DLD1 (cell line): ENCODE measurements around the gene OR5L2.
"Not testable (repeated sequence)": the region's sequence is repeated elsewhere in the genome, so short reads cannot be mapped to it uniquely, and the experiment has no call there.

ENCODE experiments used
- in situ Hi-C: cut with HindIII; loops from 2 replicates; pipeline ENCODE4 v1.10.0; 2017; ENCODE audit warnings: low sequenced_read_pairs

OR5L2 gene

DNA sequence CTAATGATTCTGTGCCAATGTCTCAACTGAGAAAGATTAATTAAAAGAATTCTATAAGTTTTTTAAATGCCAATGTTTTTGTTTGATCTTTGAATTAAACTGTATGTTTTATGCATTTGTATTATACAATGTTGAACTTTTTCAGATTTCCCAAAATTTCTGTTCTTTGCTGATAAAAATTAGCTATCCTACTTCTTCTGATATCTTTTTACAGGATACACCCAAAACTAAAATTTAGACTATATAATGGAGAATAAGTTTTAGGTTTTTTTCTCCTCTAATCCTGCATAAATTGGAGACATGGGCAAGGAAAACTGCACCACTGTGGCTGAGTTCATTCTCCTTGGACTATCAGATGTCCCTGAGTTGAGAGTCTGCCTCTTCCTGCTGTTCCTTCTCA lies at the start of gene OR5L2:
TSS of gene OR5L2 (plus strand) at position 301 of the 400 bp plus-strand sequence. CDS start at position 301, 0 bp downstream.
- in situ Hi-C loops = no loop called here

DNA sequence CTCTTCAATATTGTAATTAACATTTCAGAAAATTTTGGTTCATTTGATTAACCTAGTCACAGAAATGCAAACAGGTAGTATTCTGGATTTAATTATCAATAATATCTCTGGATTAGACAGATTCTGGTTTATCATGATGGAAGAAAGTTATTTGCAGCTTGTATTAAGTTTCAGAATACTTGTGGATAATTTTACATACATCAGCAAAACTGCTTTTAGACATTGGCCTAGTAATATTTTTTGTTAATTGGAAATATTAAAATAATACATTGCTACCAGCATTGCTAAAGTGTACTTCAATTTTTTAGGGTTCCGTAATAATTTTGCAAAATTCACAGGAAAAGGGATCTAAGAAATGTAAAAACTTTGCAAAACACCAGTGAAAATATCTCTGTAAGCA lies 35.4 kb upstream of the OR5L2 start:
- in situ Hi-C loops = no loop called here

DNA sequence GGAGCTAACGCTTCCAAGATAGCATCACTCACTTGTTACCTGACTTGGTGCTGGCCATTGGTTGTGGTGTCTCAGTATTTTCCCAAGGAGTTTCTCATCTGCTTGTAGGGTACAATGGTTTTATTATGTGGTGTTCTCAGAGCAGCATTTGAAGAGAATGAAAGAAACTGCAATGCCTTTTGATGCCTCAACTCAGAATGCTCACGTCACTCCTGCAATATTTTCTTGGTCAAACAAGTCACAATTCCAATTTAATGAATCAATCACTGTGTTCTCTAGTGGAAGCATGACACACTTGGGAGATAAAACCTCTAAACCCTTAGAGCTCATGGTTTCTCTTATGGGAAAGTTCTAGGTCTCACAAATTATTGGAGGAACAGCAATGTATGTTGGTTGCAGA lies 33.7 kb upstream of the OR5L2 start:
- in situ Hi-C loops = no loop called here

DNA sequence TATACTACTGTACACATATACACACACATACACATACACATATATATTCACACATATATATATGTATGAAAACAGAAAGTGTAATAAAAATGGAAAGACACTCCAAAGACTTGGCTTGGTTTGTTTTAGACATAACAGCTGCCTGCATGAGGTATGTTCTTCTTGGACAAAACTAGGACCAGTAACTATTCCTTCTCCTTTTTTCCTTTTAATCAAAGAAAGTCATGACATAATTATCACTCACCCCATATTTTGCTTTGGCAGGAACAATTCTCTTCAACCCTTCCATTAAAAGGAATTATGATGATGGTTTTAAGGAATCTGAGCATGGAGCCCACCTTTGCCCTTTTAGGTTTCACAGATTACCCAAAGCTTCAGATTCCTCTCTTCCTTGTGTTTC lies 31.8 kb upstream of the OR5L2 start, which contains the start of gene OR5D14:
TSS of gene OR5D14 (plus strand) at position 301 of the 400 bp plus-strand sequence. CDS start at position 301, 0 bp downstream.
- in situ Hi-C loops = no loop called here

DNA sequence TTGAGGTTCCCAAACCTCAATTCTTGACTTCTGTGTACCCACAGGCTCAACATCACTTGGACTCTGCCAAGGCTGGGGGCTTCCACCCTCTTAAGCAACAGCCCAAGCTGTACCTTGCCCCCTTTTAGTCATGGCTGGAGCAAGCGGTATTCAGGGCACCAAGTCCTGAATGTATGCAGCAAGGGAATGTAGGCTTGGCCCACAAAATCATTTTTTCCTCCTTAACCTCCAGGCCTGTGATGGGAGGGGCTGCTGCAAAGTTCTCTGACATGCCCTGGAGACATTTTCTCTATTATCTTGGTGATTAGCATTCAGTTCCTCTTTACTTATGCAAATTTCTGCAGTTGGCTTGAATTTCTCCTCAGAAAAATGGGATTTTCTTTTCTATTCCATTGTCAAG lies 20.8 kb upstream of the OR5L2 start:
- in situ Hi-C loops = no loop called here

DNA sequence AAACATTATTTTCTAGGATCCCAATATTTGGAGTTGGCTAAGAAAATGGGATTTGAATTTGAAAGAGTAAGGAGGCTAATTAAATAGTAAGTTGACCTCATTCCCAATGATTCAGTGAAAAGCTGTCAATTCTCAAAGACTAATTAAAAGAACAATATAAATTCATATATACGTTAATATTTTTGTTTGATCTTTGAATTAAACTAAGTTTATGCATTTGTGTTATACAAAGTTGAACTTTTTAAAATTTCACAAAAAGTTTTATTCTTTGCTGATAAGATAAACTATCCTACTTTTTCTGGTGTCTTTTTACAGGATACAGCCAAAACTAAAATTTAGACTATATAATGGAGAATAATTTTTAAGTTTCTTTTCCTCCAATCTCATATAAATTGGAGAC lies 16.0 kb upstream of the OR5L2 start, which contains the start of gene OR5L1:
TSS of gene OR5L1 (plus strand) at position 301 of the 400 bp plus-strand sequence. CDS start 100 bp downstream, outside the sequence.
- in situ Hi-C loops = no loop called here

DNA sequence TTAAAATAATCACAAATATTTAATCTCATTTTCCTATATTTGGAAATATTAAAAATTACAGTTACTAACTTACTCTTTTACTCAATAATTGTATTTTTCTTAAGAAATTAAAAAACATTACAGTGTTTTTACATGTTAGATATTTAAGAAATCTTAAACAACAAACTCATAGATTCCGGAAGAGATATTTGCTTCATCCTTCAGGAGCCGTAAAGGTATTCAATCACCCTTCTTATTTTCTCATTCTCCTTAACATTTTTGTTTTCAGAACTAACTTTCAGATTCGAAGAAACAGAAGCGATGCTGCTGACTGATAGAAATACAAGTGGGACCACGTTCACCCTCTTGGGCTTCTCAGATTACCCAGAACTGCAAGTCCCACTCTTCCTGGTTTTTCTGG lies 7.7 kb upstream of the OR5L2 start, which contains the start of gene OR5D18:
TSS of gene OR5D18 (plus strand) at position 301 of the 400 bp plus-strand sequence. CDS start at position 301, 0 bp downstream.
- in situ Hi-C loops = no loop called here

DNA sequence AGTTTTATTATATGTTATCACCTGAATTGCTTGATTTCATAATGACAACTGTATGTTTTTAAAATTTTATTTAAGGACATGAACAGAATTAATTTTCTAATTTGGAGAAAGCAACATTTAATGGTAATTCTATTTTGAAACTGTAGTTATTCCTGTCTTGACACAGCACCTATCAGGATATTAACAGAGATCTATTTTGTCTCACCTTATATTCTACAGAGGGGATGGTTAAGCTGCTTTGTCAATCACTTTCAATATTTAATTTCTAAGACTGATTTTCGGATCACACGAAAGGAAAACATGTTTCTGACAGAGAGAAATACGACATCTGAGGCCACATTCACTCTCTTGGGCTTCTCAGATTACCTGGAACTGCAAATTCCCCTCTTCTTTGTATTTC lies 11.4 kb downstream of the OR5L2 start, which contains the start of gene OR5D16:
TSS of gene OR5D16 (plus strand) at position 301 of the 400 bp plus-strand sequence. CDS start at position 301, 0 bp downstream.
- in situ Hi-C loops = no loop called here

DNA sequence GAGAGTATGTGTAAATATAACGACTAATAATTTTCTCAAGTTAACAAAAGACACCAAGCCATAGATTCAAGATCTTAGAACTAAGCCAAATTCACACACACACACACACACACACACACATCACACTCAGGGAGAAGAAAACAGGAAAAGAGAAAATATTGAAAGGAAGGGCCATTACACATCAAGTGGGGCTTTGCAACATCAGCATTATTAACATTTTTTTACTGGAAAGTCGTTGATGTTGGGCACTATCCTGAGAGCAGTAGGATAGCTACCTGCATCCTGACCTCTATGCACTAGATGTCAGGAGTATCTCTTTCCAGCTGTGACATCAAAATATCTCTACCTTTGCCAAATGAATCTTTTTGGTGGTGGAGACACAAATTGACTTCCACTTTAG lies 20.4 kb downstream of the OR5L2 start:
- in situ Hi-C loops = no loop called here

DNA sequence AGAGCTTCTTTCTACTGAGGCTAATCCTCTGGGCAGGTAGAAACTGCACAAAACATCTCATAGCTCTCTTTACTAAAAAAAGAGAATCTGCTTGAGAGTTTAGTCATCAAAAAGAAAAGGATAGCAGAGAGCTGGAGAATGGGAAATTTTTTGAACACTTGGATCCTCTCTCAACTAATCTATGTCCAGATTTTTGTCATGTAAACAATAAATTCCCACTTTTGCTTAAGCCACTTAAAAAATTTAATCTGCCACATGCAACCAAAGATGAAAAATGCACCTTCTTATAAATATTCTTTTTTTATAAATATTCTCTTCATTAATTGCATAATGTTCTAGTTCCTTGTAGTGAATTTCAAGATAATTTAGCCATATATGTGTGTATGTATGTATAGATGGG lies 22.0 kb downstream of the OR5L2 start:
- in situ Hi-C loops = no loop called here

DNA sequence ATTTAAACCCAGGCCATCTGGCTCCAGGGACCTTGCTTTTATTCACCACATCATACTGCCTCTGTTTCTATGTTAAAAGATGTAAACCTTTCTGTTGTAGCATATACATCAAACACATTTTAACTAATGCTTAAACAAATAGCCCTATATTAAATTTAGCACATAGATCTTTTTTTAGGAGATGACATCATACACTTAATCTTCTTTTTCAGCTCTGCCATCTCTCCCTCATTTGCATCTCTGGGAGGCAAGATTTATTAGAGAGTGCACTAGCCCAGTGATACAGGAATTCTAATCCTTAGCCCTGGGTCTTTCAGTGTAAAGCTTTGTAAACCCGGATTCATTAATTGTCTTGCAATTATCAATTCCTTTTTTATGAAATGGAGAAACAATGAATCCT lies 25.1 kb downstream of the OR5L2 start:
- in situ Hi-C loops = no loop called here

DNA sequence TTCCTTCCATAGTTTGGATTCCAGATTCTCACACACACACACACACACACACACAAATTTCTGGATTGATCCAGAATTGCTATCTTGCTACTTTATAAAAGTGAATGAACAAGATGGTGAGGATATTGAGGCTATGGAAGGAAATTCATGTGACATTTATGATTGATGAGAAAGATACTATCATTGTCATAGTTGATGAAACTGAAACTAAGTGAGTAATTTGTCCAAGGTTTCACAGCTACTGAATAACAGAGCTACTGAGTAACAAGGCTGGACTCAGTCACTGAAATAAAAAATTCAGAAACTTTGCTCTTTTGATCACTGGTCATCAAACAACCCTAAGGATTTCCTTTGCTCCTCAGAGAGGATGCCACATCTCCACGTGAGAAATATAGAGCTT lies 27.7 kb downstream of the OR5L2 start:
- in situ Hi-C loops = no loop called here

DNA sequence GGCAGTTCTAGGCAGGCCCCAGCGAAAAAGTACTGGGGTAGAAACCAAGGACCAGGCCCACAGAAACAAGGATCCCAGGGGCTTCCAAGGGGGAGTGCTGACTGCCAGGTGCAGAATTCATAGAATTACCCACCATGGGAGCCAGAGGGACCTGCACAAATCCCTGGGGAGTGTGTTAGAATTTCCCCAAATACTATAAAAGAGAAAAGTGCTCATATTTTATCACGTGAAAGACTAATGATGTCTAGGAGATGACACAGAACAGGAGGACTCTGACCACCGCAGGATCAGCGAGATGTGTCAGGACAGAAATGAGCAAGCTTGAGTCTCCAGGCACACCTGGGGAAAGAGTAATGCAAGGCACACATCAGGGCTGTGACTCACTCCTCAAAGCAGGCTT lies 40.3 kb downstream of the OR5L2 start:
- in situ Hi-C loops = not testable (repeated sequence)

DNA sequence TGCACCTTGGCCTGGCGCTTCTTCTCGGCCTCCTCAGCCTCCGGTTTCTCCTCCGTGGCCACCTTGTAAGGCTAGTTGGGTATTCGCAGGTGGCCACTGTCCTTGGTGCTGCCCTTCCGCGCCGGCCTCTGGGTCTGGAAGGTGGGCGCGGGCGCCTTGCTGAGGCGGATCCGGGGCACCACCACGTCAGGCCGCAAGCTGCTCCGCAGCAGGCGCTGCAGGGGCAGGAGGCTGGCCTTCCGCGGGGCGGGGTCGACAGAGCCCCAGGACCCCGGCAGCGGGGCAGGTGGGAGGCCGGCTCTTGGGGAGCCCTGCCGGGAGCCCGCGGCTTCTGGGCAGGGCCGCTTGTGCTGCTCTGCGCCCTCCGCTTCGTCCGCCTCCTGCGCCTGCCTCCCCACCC lies 45.7 kb downstream of the OR5L2 start:
- in situ Hi-C loops = not testable (repeated sequence)

DNA sequence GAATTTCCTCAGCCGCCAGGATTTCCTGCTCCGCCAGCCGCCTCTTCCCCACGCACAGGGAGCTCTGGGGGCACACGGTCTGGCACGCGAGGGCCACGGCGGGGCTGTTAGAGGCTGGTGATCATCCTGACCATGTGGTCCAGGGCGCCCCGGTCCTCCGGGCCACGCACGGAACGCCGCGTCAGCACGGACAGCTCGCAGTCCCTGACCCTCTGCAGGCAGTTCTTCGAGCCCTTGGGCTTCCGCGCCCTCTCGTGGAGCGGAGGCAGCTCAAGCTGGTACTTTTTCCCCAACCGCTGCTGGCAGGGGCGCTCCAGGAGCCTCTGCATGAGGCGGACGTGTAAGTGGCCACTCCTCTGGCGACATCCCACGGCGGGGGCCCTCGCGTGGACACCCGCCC lies 46.1 kb downstream of the OR5L2 start:
- in situ Hi-C loops = not testable (repeated sequence)
